Mammary epithelial cell (primary cell): ENCODE data around the gene GLI1.

Experiments used
- CTCF ChIP-seq, 2 donors: IDR thresholded peaks in 1 of 2; conservative IDR thresholded peaks in 1 of 2; 2 replicates each; pipeline ENCODE4 v1.5.1; 2011 to 2012; ENCODE audit warnings: inconsistent platforms in 2 of 2, low read length in 2 of 2, mild to moderate bottlenecking in 2 of 2, control low read depth in 1 of 2, low read depth in 1 of 2; ENCODE audit not compliant: insufficient read depth in 1 of 2; ENCODE audit errors: extremely low read depth in 1 of 2
- EZH2 ChIP-seq: IDR thresholded peaks from 2 replicates; pipeline ENCODE4 v1.6.1; 2012; ENCODE audit warnings: low read length, inconsistent platforms, borderline replicate concordance

- TF ChIP-seq CTCF (conservative IDR thresholded peaks at IDR 0.05 in 1 of 2, IDR thresholded peaks at IDR 0.05 in 1 of 2; ENCODE audit: extremely low read depth in 1 of 2, insufficient read depth in 1 of 2, low read depth in 1 of 2, low read length in 2 of 2), result no peak
- no peak for TF ChIP-seq EZH2
Measured at GRCh38 chr12:57467915-57468314, 8.3 kb downstream of the GLI1 start.
